Upper lobe of left lung (tissue), 6 donors: ENCODE results near the gene CDCA4. TPM values are rescaled to one million over a fixed set of nuclear protein-coding genes. Genes with fewer than 3 reads are reported as not detected.
"Not testable (repeated sequence)": the region's sequence is repeated elsewhere in the genome, so short reads cannot be mapped to it uniquely, and the experiment has no call there.

ENCODE experiments used
- ATAC-seq, 2 donors: fragments of 200-7000 bp; cut with Tn5 transposase; one replicate each; pipeline ENCODE4 v1.9.1; 2022; ENCODE audit warnings: mild to moderate bottlenecking in 2 of 2, moderate library complexity in 2 of 2; ENCODE audit not compliant: low FRiP score in 2 of 2
- DNase-seq, 2 donors: peaks; one replicate each; pipeline ENCODE4 v3.0.0-alpha.2; 2019 to 2020
- H3K27ac ChIP-seq, 4 donors: fragments of 200-600 bp; sonication (generic); one replicate each; pipeline ENCODE4 v1.5.1; 2016 to 2019
- H3K27me3 ChIP-seq, 4 donors: fragments of 200-600 bp; sonication (generic); one replicate each; pipeline ENCODE4 v1.5.1; 2017 to 2019
- H3K36me3 ChIP-seq, 4 donors: fragments of 200-600 bp; sonication (generic); one replicate each; pipeline ENCODE4 v1.5.1; 2016 to 2019
- H3K4me1 ChIP-seq, 4 donors: fragments of 200-600 bp; sonication (generic); one replicate each; pipeline ENCODE4 v1.5.1; 2018 to 2019
- H3K4me3 ChIP-seq, 4 donors: fragments of 200-600 bp; sonication (generic); one replicate each; pipeline ENCODE4 v1.5.1; 2017 to 2019; ENCODE audit warnings: mild to moderate bottlenecking in 2 of 4, moderate library complexity in 1 of 4
- H3K9me3 ChIP-seq, 4 donors: fragments of 200-600 bp; sonication (generic); one replicate each; pipeline ENCODE4 v1.5.1; 2018 to 2019
- EP300 ChIP-seq, 4 donors: sonication (generic); formaldehyde crosslinking; IDR thresholded peaks; one replicate each; pipeline ENCODE4 v1.5.1; 2017; ENCODE audit warnings: antibody characterized with exemption in 4 of 4, control low read depth in 2 of 4
- POLR2A ChIP-seq, 4 donors: fragments of 450-650 bp; IDR thresholded peaks; one replicate each; pipeline ENCODE4 v1.5.1; 2016 to 2017; ENCODE audit warnings: antibody characterized with exemption in 4 of 4, mild to moderate bottlenecking in 2 of 4
- POLR2AphosphoS5 ChIP-seq, 2 donors: sonication (generic); formaldehyde crosslinking; IDR thresholded peaks; one replicate each; pipeline ENCODE4 v1.5.1; 2017; ENCODE audit warnings: antibody characterized with exemption in 2 of 2
- WGBS, 2 donors: methylation state at CpG; one replicate each; pipeline ENCODE4 v1.1.5; 2017 to 2018; 5-methylcytosine and 5-hydroxymethylcytosine counted together
- total RNA-seq, 6 donors: library from RNA; depleted of rRNA in 4 of 6; stranded (reverse); fragments of >200 nt in 4 of 6; gene quantifications; one replicate each; pipeline versions ENCODE4 v1.1.0 to v1.2.1, GENCODE V29; 2016 to 2021
- TF ChIP-seq, protein P1 (sequence below), 6 experiments: fragments of 450-650 bp in 4 of 6; fragments of 200-600 bp in 2 of 6; sonication (generic) in 2 of 6; IDR thresholded peaks; one replicate each; pipeline ENCODE4 v1.5.1; 2016 to 2019; ENCODE audit warnings: antibody characterized with exemption in 6 of 6
- donor health status: DM: no; HTN: no; CAD: no; lungs with moderate emphysema.
- donor health status: DM: no; HTN: yes; CAD: no; lungs with severe emphysema.

Gene CDCA4
- total RNA-seq, 6 donors from 2014 or later = 0.89 to 10.3 (median 6.6) TPM

DNA sequence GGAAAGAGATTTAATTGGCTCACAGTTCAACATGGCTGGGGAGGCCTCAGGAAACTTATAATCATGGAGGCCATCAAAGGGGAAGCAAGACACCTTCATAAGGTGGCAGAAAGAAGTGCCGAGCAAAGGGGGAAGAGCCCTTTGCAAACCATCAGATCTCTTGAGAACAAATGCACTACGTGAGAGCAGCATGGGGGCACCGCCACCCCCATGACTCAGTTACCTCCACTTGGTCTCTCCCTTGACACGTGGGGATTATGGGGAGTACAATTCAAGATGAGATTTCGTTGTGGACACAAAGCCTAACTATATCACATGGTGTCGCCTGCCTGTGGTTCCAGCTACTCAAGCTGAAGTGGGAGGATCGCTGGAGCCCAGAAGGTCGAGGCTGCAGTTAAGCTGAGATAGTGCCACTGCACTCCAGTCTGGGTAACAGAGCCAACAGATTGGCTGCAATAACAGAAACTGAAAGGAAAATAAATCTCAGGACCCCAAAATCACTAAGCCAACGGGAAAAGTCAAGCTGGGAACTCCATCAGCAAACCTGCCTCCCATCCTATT, 10.0 kb upstream of the CDCA4 start:
- no peak for DNase-seq
- Histone ChIP-seq H3K9me3 (no peaks in the 10 kb centered on the region), H3K27ac (no peak overlapping the region), H3K4me3 (no peak overlapping the region), H3K36me3 (no peaks in the 10 kb centered on the region), H3K27me3 (no peaks in the 10 kb centered on the region), H3K4me1 (peaks cover 0 to 3% (median 0%) of the 10 kb centered on the region in 4 donors)
- no peak for ATAC-seq
- 77 to 92% methylated on average over 9 of the region's 9 CpGs for WGBS, 2 donors
- TF ChIP-seq POLR2A (IDR thresholded peaks at IDR 0.05) (no peak), EP300 (IDR thresholded peaks at IDR 0.05) (no peak), POLR2AphosphoS5 (IDR thresholded peaks at IDR 0.05) (no peak)
- TF ChIP-seq, protein P1, sequence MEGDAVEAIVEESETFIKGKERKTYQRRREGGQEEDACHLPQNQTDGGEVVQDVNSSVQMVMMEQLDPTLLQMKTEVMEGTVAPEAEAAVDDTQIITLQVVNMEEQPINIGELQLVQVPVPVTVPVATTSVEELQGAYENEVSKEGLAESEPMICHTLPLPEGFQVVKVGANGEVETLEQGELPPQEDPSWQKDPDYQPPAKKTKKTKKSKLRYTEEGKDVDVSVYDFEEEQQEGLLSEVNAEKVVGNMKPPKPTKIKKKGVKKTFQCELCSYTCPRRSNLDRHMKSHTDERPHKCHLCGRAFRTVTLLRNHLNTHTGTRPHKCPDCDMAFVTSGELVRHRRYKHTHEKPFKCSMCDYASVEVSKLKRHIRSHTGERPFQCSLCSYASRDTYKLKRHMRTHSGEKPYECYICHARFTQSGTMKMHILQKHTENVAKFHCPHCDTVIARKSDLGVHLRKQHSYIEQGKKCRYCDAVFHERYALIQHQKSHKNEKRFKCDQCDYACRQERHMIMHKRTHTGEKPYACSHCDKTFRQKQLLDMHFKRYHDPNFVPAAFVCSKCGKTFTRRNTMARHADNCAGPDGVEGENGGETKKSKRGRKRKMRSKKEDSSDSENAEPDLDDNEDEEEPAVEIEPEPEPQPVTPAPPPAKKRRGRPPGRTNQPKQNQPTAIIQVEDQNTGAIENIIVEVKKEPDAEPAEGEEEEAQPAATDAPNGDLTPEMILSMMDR (IDR thresholded peaks at IDR 0.05) = no peak

DNA sequence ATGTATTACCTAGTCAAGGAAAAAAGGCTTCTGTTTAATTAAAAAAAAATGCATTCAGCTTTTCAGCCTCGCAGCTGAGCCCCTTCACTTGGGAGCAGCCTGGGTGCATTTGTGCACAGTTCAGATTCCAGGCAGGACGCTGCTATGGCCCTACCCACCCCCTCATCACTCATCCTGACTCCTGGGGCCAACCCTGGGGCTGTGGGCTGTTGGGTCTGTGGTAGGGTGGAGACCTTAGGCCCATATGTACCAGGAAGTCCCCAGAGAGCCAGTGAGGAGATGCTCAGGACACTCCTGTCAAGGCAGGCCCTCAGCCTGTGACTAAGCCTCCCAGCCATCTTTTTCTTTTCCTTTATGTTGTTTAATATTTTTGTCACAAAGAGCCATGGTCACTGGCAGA, 9.3 kb upstream of the CDCA4 start:
- Histone ChIP-seq H3K36me3 (no peaks in the 10 kb centered on the region), H3K27me3 (no peaks in the 10 kb centered on the region), H3K4me3 (no peak overlapping the region), H3K4me1 (peaks cover 0 to 3% (median 0%) of the 10 kb centered on the region in 4 donors), H3K27ac (no peak overlapping the region), H3K9me3 (no peaks in the 10 kb centered on the region)
- no peak for TF ChIP-seq POLR2A (IDR thresholded peaks at IDR 0.05)
- TF ChIP-seq POLR2AphosphoS5 (IDR thresholded peaks at IDR 0.05) = no peak
- TF ChIP-seq, protein P1 (IDR thresholded peaks at IDR 0.05) = no peak
- no peak for TF ChIP-seq EP300 (IDR thresholded peaks at IDR 0.05)
- ATAC-seq (no peak), DNase-seq (no peak)
- WGBS, 2 donors = 84 to 92% methylated on average over 2 of the region's 2 CpGs

DNA sequence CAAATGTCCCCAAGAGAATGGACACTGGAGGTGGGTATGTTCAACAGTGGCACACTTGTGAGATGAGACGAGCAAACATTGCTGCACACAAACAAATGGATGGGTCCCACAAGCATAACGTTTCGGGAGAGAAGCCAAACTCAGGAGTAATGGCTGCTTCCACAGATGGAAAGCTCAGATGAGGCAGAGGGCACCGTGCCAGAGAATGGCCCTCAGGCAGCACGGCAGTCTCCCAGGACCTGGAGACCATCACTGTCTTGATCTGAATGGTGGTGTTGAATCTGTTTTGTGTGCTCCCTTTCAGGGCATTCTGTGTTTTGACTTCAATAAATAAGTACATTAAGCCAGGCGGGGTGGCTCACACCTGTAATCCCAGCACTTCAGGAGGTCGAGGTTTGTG, 8.5 kb upstream of the CDCA4 start:
- 76 to 94% methylated on average over 7 of the region's 7 CpGs for WGBS, 2 donors

DNA sequence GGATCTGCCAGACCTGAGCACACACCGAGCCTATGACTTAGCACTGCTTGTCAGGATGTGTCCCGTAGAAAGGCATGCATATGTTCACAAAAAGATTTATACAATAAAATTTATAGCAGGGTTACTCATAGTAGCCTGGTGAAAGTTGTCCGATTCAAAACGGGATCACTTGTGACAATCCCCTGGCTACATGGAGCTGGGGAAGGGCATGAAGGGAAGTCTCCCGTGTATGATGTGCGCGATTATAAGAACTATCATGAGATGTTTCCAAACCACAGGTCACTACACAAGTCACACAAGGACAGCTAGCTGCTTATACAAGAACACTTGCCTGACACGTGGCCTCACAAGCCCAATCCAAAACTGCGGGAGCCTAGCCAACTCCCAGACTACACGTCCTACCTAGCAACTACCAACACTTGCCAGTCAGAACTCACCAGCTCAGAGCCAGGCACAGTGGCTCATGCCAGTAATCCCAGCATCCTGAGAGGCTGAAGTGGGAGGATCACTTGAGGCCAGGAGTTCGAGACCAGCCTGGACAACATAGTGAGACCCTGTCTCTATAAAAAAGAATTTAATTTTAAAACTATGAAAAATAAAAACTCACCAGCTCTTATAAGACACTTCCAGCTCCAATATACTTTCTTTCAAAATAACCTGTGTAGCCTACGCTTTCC, 7.5 kb upstream of the CDCA4 start:
- no peak for ATAC-seq
- no peak overlapping the region for H3K4me3 ChIP-seq
- no peak for TF ChIP-seq EP300 (IDR thresholded peaks at IDR 0.05)
- TF ChIP-seq POLR2AphosphoS5 (IDR thresholded peaks at IDR 0.05) = no peak
- TF ChIP-seq, protein P1 (IDR thresholded peaks at IDR 0.05) = no peak
- TF ChIP-seq POLR2A (IDR thresholded peaks at IDR 0.05) = no peak
- no peaks in the 10 kb centered on the region for H3K36me3 ChIP-seq
- H3K9me3 ChIP-seq = no peaks in the 10 kb centered on the region
- no peak overlapping the region for H3K27ac ChIP-seq
- WGBS, 2 donors = 82 to 87% methylated on average over 12 of the region's 12 CpGs
- H3K27me3 ChIP-seq = no peaks in the 10 kb centered on the region
- no peak for DNase-seq
- H3K4me1 ChIP-seq = peaks cover 0 to 3% (median 0%) of the 10 kb centered on the region in 4 donors

More for the DNA sequence above, 8.5 kb upstream of the CDCA4 start:
- TF ChIP-seq, protein P1 (IDR thresholded peaks at IDR 0.05) = no peak
- no peak for TF ChIP-seq POLR2AphosphoS5 (IDR thresholded peaks at IDR 0.05)
- no peak for TF ChIP-seq EP300 (IDR thresholded peaks at IDR 0.05)
- TF ChIP-seq POLR2A (IDR thresholded peaks at IDR 0.05) = no peak
- Histone ChIP-seq H3K4me1 (peaks cover 0 to 3% (median 0%) of the 10 kb centered on the region in 4 donors), H3K27ac (no peak overlapping the region), H3K4me3 (no peak overlapping the region), H3K27me3 (no peaks in the 10 kb centered on the region), H3K9me3 (no peaks in the 10 kb centered on the region), H3K36me3 (no peaks in the 10 kb centered on the region)
- no peak for DNase-seq
- no peak for ATAC-seq

DNA sequence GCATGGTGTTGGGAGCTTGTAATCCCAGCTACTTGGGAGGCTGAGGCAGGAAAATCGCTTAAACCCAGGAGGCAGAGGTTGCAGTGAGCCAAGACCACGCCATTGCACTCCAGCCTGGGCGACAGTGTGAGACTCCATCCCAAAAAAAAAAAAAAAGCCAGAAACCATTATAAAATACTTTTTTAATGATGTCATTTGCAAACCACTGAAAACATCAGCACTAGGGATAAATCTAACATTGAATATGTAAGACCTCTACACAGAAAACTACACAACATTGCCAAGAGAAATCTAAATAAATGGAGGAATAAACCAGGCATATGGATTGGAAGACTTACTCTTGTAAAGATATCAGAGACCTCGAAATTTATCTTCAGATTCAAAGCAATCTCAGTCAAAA, 6.8 kb upstream of the CDCA4 start:
- H3K4me3 ChIP-seq, H3K27ac ChIP-seq, H3K27me3 ChIP-seq, DNase-seq, H3K4me1 ChIP-seq, H3K9me3 ChIP-seq, H3K36me3 ChIP-seq, ATAC-seq: not testable (repeated sequence)
- WGBS, 2 donors = 83 to 90% methylated on average over 4 of the region's 4 CpGs
